Tibial nerve (tissue), 4 donors: ENCODE data around the gene CRYGN.

ENCODE experiments used
- EP300 ChIP-seq, 2 donors: sonication (generic); formaldehyde crosslinking; IDR thresholded peaks; one replicate each; pipeline ENCODE4 v1.6.1; 2017; ENCODE audit warnings: antibody characterized with exemption in 2 of 2, mild to moderate bottlenecking in 1 of 2
- POLR2A ChIP-seq, 2 donors: fragments of 450-650 bp; IDR thresholded peaks; one replicate each; pipeline ENCODE4 v1.6.1; 2017; ENCODE audit warnings: antibody characterized with exemption in 2 of 2, mild to moderate bottlenecking in 2 of 2, moderate library complexity in 2 of 2
- TF ChIP-seq, protein P1 (sequence below), 5 experiments: fragments of 200-600 bp in 3 of 5; fragments of 450-650 bp in 2 of 5; sonication (generic) in 3 of 5; IDR thresholded peaks; one replicate each; pipeline ENCODE4 v1.5.1; 2016 to 2019; ENCODE audit warnings: antibody characterized with exemption in 5 of 5, mild to moderate bottlenecking in 3 of 5, moderate library complexity in 2 of 5

DNA sequence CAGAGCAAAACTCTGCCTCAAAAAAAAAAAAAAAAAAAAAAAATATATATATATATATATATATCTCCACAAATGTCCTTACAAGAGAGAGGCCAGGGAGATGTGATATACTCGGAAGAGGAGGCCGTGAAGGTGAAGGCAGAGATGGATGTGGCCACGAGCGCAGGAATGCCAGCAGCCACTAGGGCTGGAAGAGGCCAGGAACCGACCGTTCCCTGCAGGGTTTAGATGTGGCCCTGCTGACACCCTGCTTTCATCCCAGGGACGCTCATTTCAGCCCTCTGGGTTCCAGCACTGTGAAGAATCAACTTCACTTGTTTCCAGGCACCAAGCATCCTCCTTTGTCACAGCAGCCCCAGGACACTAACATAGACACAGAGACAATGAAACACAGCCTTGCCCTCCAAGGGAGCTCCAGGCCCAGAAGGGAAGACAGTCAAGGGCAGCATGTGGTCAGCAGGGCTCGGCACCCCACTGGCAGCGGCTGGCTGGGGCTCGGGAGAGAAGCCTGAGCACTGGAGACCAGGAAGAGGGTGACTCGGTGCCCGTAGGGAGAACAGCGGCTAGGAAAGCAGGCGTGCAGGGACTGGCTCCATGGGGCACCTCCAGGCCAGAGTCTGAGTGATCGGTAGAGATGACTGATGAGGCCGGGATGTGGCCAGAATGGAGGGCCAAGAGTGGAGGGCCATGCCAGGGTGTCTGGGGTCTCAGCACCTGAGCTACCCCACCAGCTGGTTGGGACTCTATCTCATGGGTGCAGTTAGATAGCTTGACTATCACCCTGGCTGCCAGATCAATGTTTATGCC, 37.7 kb downstream of the CRYGN start:
- TF ChIP-seq POLR2A (IDR thresholded peaks at IDR 0.05) (no peak), EP300 (IDR thresholded peaks at IDR 0.05) (no peak)
- TF ChIP-seq, protein P1, sequence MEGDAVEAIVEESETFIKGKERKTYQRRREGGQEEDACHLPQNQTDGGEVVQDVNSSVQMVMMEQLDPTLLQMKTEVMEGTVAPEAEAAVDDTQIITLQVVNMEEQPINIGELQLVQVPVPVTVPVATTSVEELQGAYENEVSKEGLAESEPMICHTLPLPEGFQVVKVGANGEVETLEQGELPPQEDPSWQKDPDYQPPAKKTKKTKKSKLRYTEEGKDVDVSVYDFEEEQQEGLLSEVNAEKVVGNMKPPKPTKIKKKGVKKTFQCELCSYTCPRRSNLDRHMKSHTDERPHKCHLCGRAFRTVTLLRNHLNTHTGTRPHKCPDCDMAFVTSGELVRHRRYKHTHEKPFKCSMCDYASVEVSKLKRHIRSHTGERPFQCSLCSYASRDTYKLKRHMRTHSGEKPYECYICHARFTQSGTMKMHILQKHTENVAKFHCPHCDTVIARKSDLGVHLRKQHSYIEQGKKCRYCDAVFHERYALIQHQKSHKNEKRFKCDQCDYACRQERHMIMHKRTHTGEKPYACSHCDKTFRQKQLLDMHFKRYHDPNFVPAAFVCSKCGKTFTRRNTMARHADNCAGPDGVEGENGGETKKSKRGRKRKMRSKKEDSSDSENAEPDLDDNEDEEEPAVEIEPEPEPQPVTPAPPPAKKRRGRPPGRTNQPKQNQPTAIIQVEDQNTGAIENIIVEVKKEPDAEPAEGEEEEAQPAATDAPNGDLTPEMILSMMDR (IDR thresholded peaks at IDR 0.05) = no peak
